HL-60 (cell line): ENCODE measurements around the gene RASAL3.

ENCODE experiments used
- DNase-seq, 2 experiments: peaks; one replicate each; pipeline ENCODE4 v3.0.0-alpha.2; 2010 to 2020; ENCODE audit warnings: low read depth in 1 of 2, low spot score in 1 of 2
- H3K27ac ChIP-seq: fragments of 250-450 bp; sonication (Bioruptor Pico); replicated peaks from 2 replicates; pipeline ENCODE4 v1.5.1; 2020; ENCODE audit warnings: mild to moderate bottlenecking, moderate library complexity
- H3K27me3 ChIP-seq: fragments of 250-450 bp; sonication (Bioruptor Pico); 2 replicates; pipeline ENCODE4 v1.5.1; 2021; ENCODE audit warnings: mild to moderate bottlenecking, moderate library complexity; ENCODE audit not compliant: insufficient read depth, poor library complexity, severe bottlenecking
- H3K4me3 ChIP-seq: replicated peaks from 2 replicates; pipeline ENCODE4 v1.5.1; 2011; ENCODE audit warnings: mild to moderate bottlenecking, control low read depth, low read length; ENCODE audit not compliant: insufficient read depth
- CTCF ChIP-seq: IDR thresholded peaks from one replicate; pipeline ENCODE4 v1.5.1; 2011; ENCODE audit warnings: low read length, control low read depth, inconsistent platforms; ENCODE audit not compliant: insufficient read depth
- GABPA ChIP-seq: IDR thresholded peaks from 2 replicates; pipeline ENCODE4 v1.6.1; 2012; ENCODE audit warnings: low read depth
- POLR2AphosphoS5 ChIP-seq: IDR thresholded peaks from 2 replicates; pipeline ENCODE4 v1.6.1; 2012; ENCODE audit warnings: low read depth
- REST ChIP-seq: IDR thresholded peaks from 2 replicates; pipeline ENCODE4 v1.6.1; 2012; ENCODE audit warnings: low read depth; ENCODE audit not compliant: insufficient replicate concordance
- SPI1 ChIP-seq: IDR thresholded peaks from 2 replicates; pipeline ENCODE4 v1.6.1; 2012; ENCODE audit warnings: low read depth, mild to moderate bottlenecking, borderline replicate concordance

RASAL3 gene

DNA sequence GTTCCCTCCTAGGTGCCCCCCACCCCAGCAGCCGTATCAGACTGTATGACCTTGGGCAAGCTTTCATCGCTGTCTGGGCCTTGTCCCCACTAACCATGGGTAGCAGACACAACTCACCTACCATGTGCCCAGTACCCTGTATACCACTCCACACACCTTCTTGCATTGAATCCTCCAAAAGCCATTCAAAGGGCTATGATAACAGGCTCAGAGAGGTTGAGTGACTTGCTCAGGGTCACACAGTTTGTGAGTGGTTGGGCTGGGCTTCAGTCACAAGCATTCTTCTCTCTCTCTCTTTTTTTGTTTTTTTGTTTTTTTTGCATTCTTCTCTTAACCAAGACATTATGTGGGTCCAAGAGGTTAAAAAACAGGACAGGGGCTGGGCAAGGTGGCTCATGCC lies 2.6 kb downstream of the RASAL3 start:
- no peak for TF ChIP-seq GABPA
- no peak for TF ChIP-seq SPI1
- no peak for TF ChIP-seq REST
- no peak for TF ChIP-seq POLR2AphosphoS5
- no peak for TF ChIP-seq CTCF
- H3K27me3 ChIP-seq: no peaks in the 10 kb centered on the region
- no peak overlapping the region for H3K27ac ChIP-seq
- H3K4me3 ChIP-seq: no peak overlapping the region
- no peak for DNase-seq

GRCh38 chr19:15457701-15458484 lies 6.5 kb downstream of the RASAL3 start:
- Histone ChIP-seq H3K27ac (no peak overlapping the region), H3K4me3 (no peak overlapping the region), H3K27me3 (no peaks in the 10 kb centered on the region)
- TF ChIP-seq POLR2AphosphoS5 (no peak), GABPA (no peak), REST (no peak), SPI1 (no peak), CTCF (no peak)
- DNase-seq: no peak

- DNase-seq: no peak
- H3K27me3 ChIP-seq: no peaks in the 10 kb centered on the region
- no peak for TF ChIP-seq POLR2AphosphoS5
- TF ChIP-seq CTCF: no peak
- TF ChIP-seq SPI1: no peak
- no peak for TF ChIP-seq REST
- TF ChIP-seq GABPA: no peak
- H3K27ac ChIP-seq: no peak overlapping the region
- no peak overlapping the region for H3K4me3 ChIP-seq
Observed at GRCh38 chr19:15456871-15457700, 7.3 kb downstream of the RASAL3 start.
